HT-29 (cell line): ENCODE measurements around the gene FBXW8. TPM values are rescaled to one million over a fixed set of nuclear protein-coding genes. Genes with fewer than 3 reads are reported as not detected.
A peak's percentile ranks its signal among the peaks of the same experiment; 100 is the strongest.
"Not testable (repeated sequence)": the region's sequence is repeated elsewhere in the genome, so short reads cannot be mapped to it uniquely, and the experiment has no call there.

Experiments
- DNase-seq: peaks from one replicate; pipeline ENCODE4 v3.0.0-alpha.2; 2015; ENCODE audit warnings: low spot score
- total RNA-seq: library from RNA; depleted of rRNA; stranded (reverse); fragments of >200 nt; shearing (Covaris generic); gene quantifications from 2 replicates; pipeline ENCODE4 v1.2.3, GENCODE V29; 2014

FBXW8 gene
- total RNA-seq, 1 experiment from 2014 or later = 13.1 TPM

DNA sequence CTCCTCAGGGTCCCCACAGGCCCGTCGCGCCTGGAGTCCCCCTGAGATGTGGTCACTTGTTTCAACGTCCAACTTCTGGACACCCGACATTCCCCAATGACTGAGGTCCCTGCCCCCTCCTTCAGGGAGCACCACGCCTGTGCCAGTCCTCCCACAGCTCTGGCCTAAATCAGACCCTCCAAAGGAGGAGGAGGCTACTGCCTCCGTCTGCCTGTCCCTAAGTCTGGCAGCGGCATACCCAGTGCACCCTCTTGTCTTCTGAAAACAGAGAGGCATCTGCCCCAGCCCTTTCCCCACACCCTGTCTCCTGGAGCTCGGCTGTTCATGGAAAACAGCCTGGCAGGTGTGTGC lies 142.3 kb downstream of the FBXW8 start:
- DNase-seq = no peak

DNA sequence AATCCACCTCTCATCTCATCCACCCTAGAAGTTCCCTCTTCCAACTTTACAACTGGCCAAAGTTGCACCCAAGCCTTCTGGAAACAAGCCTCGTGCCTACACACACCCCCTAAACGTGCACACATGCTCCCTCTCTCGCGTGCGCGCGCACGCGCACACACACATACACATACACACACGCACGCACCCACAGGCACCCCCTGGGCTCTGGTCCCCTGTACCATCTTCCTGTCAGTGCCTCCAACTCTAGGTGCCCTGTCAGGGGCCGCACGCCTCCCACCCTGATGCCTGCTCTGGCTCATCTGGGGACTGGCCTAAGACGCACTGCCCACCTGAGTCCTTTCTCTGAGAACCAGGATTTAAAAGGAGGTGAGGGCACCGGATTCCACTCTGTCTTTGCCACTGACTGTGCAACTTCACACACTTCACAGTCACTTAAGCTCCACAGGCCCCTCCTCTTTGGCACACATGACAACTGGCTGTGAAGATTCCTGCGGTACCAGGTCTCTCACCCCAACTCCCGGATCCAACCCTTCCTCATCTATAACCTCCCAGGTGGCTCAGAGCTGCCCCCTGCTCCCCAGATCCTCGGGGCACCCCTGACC lies 142.9 kb downstream of the FBXW8 start:
- no peak for DNase-seq

DNA sequence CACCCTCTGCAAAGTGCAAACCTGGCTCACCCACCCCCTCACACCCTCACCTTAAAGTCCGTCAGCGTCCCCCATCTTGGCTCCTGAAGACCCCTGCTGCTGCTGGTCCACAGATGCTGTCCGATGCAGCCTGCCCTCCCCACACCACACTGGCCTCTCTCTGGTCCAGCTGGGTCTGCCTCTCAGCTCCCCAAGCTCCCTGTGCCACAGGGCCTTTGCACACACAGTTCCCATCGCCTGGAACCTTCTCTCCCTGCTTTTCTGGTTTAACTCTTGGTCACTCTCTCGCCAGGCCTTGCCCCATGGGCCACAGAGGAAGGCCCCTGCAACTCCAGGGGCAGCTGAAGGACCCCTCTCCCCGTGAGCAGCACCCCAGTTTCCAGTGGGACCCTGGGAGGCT lies 143.5 kb downstream of the FBXW8 start:
- DNase-seq = no peak

DNA sequence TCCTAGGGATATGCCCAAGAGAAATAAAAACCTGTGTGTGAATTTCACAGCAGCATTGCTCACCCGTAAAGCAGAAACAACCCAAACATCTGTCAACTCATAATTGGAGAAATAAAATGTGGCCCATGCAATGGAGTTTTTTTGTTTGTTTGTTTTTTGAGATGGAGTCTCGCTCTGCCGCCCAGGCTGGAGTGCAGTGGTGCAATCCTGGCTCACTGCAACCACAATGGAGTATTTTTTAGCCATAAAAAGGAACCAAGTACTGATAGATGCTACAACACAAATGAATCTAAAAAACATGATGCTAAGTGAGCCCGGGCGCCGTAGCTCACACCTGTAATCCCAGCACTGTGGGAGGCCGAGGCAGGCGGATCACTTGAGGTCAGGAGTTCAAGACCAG lies 146.9 kb downstream of the FBXW8 start:
- not testable (repeated sequence) for DNase-seq

DNA sequence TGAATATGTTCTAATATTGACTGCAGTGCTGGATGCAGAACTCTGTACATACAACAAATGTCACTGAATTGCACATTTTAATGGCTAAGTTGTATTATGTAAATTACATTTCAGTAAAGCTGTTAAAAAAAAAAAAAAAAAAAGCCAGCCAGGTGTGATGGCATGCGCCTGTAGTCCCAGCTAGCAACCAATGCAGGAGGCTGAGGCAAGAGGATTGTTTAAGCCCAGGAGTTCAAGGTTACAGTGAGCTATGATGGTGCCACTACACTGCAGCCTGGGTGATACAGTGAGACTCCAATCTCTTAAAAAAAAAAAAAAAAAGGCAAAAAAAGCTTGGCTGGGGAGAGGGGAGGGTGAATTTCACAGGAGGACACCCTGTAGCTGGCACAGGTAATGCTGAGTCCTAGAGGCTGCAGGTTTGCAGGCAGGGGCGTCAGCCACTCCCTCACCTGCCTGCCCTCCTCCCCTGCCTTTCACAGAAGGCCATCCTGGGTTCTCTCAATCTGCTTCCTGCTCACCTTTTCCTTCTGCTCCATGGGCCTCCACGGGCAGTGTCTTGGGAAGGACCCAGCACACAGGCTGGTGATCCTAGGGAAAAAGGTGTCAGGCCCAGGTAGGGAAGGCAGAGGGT lies 147.8 kb downstream of the FBXW8 start:
- no peak for DNase-seq

DNA sequence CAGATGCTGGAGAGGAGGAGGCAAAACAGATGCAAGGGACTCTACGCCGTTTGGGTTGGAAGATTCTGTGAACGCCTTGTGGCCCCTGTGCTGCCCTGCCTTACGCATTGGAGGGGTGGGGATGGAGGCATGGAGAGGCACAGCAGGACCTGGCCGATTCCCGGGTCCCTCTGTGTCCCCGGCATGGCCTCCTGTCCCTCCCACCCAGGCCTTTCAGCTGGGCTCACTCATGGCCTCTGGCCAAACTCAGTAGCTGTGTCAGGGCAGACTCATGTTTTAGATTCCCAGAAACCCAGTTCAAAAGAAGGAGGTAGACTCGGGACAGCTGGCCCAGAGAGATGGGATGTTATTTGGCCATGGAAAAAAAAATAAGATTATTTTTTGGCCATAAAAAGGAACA lies 148.4 kb downstream of the FBXW8 start:
- DNase-seq = no peak

DNA sequence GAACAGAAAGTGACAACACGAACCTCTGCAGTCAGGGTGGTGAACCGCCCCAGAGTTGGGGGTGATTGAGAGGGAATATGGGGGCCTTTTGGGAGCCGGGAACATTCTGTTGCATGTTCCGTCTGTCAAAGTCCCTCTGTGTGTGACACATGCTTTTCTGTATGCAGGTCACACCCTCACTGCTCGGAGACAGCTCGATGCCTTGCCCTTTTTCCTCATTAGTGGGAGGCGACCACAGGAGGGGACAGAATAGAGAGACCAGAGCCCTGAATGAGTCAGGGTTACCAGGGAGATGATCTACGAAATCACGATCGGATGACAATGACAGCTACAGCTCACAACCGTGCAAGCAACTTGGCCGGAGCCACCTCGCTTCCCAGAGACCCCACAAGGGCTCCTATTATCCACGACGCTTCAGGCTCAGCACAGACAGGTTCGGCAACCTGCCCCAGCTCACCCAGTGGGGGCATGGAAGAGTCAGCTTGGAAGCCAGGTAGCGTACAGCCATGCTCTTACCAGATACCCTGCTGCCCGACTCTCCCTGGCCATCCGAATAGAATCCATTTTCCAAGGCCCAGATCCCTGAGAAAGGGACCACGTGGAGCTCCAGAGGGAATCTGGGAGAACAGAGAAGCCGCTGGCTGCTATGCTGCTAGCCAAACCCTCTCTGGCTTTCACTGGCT lies 149.6 kb downstream of the FBXW8 start:
- DNase-seq = peak; percentile 59

DNA sequence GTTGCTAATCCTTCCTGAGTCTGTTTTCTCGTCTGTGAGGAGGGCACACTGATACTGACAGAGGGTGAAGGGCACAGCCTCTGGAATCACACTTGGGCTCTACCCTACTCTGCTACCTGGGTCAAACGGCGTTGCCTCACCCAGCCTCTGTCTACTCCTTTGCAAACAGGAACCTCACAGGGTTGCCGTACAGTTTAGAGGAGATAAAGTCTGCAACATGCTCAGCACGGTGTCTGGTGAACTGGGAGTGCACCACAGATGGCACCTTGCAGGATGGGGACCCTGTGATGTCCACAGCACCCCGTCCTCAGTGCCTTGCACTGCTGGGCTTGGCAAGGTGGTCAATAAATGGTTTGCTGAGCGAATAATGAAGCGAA lies 150.2 kb downstream of the FBXW8 start:
- DNase-seq = no peak

DNA sequence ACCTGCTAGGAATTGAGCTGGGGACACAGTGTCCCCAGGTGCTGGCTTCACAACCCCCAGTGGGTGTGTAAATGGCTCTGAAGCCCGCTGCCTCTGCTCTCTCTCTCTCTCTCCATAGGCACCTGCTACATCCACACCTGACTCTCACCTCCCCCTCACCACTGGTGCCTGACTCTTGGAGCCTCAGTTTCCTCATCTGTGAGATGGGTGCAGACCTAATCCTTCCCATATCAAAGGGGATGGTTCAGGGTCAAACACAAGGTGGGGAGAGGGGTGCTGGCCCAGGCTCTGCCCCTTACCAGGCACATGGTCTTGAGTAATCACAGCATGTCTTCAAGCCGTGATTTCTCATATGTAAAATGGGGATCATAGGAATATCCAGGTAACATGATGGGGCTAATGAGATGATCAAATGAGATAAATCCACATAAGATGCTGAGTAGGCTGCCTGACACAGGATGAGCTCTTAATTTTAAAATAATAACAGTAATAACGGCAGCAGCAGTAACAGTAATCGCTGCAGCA lies 150.9 kb downstream of the FBXW8 start:
- DNase-seq = no peak

DNA sequence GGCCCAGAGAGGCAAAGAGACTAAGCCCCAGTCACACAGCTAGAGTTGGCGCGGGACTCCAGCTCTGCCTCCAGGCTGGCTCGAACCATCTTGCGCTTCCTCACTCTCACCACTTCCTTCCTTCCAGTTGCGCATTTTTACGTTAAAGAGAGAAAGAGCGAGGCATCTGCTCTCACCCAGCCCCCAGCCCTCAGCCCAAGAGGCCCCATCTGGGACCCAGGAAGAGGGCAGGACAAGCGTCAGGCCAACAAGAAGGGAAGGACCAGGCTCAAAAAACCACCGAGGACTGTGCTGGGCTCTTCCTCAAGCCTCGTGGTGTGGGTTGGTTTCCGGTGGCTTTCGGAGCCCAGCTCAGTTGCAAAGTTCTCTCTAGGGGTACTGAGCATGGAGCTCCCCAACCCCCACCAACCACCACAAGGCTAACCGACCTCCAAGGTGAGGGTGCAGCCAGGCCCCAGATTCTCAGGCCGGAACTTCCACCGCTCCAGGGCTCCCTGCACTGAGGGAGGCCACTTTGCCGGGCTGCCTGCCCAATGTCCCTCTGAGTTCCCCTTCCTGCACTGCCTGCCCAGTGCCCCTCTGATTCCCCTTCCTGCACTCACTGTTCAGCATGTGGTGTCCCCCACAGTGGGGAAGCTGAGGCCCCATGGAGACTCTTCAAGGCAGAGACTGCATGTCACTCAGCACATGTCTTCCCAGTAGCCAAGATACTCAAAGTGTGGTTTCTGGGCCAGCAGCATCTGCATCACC lies 152.6 kb downstream of the FBXW8 start:
- no peak for DNase-seq

DNA sequence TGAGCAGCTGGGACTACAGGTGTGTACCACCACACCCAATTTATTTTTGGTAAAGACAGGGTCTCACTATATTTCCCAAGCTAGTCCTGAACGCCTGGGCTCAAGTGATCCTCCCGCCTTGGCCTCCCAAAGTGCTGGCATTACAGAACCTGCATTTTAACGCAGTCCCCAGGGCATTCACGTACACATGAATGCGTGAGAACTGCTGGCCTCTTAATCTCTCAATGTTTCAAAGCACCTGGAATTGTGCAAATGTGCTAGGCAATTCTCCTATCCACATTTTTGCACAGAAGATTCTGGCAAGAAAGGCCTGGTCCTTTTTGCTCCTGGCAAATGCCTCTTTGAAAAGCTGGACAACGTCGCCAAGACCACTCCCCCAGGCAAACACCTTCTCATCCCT lies 153.3 kb downstream of the FBXW8 start:
- DNase-seq = no peak

DNA sequence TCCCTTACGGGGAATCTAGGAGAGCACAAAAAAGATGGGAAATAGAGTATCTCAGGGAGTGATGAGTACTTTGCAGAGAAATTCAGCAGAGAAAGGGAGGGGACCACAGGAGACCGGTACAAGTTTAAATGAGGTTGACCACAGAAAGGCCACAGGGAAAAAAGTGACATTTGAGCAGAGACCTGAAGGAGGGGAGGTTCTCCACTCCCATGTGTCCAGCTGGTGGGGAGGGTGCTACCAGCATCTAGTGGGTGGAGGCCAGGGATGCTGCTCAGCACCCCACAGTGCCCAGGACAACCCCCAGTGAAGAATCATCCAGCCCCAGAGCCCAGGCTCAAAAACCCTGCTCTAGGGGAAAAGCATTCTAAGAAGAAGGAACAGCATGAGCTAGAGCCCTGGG lies 153.8 kb downstream of the FBXW8 start:
- DNase-seq = no peak

DNA sequence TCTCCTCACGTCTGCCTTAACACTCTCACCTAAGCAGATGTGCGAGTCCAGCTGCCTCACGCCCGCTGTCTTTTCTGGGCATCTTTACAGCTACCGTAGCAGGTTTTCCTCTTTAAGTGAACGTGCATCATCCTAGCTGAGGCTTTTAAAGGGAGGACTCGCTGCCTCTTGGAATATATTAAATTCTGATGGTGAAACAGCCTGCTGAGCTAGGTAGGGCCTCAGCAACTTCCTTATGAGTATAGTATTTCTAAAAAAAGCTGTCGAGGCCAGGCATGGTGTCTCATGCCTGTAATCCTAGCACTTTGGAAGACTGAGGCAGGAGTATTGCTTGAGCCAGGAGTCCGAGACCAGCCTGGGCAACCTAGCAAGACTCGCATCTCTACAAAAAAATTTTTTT lies 156.3 kb downstream of the FBXW8 start:
- no peak for DNase-seq

DNA sequence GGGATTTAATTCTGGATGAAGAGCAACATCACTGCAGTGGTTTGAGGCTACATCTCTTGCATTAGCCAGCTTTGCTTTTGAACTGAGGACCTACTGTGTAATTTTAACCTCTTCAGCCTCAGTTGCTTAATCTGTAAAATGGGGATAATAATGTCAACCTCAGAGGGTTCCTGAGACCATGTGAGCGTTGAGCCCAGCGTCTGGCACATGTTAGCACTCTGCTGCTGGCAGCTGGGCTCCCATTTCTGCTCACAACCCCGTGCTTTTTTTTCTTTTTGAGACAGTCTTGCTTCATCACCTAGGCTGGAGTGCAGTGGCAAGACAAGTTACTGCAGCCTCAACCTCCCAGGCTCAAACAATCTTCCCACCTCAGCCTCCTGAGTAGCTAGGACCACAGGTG lies 156.9 kb downstream of the FBXW8 start:
- DNase-seq = no peak

DNA sequence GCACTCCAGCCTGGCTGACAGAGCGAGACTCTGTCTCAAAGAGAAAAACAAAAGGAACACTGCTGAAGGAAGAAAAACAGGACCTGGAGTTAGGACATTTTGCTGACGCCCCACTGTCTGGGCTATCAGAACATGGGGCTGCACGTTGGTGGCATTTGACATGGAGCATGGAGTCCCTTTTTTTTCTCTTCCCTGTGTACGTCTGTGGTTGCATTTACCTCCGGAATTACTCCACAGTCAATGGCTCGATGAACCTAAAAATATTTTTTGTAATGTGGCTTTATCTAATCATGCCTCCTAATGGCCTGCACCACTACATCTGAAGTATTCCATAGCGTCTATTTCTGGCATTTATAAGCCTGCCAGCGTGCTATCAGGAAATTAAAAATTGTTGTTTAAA lies 157.7 kb downstream of the FBXW8 start:
- no peak for DNase-seq

DNA sequence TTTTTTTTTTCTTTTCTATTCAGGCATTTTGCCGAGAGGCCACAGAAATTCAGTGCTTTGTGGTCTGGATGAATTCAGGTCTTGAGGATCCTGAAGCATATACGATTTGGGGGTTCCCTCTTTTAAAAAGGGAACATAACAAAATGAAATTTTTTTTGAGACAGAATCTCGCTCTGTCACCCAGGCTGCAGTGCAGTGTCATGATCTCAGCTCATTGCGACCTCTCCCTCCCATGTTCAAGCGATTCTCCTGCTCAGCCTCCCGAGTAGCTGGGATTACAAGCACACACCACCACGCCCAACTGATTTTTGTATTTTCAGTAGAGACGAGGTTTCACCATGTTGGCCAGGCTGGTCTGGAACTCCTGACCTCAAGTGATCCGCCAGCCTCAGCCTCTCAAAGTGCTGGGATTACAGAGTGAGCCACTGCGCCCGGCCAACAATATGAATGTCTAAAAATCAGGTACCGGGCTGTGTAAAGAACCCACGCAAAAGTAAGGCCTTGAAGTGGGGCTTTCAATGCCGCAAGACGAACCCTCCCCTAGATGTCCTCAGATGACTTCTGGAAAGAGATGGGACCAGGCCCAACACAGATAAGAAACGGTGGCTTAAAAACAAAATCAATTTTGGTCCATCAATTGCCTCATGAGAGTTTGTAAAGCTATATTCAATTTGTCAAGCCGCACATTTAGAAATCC lies 158.5 kb downstream of the FBXW8 start:
- DNase-seq = no peak

DNA sequence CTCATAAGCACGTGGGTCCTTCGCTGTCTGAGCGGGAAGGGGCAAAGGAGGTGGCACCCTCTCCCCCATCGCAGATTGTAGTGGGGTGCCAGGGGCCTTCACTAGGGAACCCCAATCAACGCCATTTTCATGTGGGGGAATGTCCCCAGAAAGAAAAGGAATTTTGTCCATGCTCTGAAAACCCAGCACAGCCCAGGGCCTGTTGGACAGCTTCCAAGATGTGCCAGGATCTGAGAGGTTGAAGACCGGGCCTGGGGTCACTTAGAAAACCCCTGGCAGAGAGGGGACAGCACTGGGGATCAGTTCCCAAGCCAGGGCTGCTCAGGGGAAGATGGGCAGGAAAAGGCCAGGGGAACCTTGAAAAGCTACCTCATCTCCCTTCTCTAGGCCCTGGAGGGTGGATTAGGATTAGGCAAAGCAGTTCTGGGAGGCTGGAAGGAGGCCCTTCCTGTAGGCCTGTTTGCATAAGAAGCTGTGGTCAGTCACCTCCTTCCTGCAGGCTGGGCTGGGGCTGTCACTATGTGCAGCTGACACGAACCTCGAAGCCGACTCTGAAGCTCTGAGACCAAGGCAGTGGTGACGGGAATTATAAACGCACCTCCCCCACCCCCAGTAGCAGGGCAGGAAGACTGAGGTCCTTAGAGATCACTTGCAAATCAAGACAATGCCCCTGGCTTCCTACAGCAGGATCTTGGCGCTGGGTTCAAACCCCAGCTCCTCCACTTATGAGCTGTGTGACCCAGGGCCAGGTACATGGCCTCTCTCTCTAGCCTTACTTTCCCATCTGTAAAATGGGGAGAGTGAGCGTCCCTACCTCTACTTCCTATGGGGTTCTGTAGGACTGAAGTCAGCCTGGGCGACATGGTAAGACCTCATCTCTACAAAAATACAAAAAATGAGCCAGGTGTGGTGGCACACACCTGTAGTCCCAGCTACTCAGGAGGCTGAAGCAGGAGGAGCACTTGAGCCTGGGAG lies 159.5 kb downstream of the FBXW8 start:
- DNase-seq = no peak

DNA sequence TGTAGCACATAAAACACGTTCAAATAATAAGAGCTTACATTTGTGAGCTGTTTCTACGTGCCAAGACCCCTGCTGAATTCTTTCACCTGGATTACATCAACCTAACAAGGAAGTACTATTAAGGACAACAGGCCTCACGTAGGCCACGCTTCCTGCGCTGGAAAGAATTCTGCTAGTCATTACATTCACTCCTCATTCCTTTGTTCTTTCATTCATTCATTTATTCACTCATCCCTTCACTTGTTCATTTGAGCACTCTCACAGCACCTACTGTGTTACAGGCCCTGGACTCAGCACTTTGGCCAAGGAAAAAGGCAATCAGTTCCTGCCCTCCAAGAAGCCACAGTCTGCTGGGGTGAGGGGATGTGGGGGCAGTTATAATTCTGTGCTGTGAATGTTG lies 160.3 kb downstream of the FBXW8 start:
- DNase-seq = no peak

DNA sequence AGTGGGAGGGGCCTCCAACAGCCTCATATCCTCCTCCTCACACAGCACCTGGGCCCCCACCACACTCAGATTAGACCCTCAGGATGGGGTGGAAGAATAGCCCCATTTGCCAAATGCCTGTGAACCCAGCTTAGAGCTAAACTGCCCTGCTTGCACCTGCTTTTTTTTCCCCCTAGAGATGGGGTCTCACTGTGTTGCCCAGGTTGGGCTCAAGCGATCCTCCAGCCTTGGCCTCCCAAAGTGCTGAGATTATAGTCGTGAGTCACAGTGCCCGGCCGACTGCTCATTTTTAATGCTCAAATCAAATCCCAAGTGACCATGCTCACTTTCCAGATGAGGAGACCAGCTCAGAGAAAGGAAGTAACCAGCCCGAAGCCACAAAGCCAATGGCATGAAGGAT lies 161.4 kb downstream of the FBXW8 start:
- no peak for DNase-seq

DNA sequence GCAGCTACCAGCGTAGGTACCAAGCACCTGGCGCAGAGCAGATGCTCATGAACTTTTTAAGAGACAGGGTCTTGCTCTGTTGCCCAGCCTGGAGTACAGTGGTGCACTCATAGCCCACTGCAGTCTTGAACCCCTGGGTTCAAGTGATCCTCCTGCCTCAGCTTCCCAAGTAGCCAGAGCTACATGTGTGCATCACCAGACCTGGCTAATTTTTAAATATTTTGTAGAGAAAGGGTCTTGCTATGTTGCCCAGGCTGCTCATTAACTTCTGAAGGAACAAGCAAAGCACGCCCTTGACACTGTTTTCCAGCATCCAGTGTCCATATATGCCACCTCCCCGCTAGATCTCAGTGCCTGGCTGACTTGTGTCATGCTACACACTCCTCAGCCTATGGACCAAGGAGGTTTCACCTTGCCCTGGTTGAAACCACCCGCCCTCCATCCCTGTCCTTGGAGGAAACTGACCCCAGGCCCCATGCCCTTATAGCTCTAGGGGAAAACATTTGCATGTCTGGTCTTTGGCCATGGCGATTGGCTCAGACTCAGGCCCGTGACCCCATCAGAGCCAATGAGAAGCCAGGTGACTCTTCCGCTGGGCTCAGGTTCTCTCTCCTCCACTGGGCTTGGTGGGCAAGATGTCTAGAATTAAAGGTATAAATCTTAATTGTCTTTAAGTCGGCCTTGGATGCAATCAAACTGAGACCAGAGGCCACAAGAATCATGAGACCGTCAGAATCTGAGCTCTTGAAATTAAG lies 162.2 kb downstream of the FBXW8 start:
- DNase-seq = no peak
